Sigmoid colon (tissue), 4 donors: Measurements from ENCODE around the gene LDLRAD3.

ENCODE experiments used
- CTCF ChIP-seq, 4 experiments: fragments of 450-650 bp in 3 of 4; fragments of 200-600 bp in 1 of 4; IDR thresholded peaks; one replicate each; pipeline ENCODE4 v1.5.1; 2016 to 2019; ENCODE audit warnings: antibody characterized with exemption in 4 of 4, mild to moderate bottlenecking in 3 of 4, moderate library complexity in 2 of 4
- EP300 ChIP-seq, 4 donors: sonication (generic); formaldehyde crosslinking; IDR thresholded peaks; one replicate each; pipeline ENCODE4 v1.6.1; 2017; ENCODE audit warnings: antibody characterized with exemption in 4 of 4
- POLR2A ChIP-seq, 2 donors: fragments of 450-650 bp; IDR thresholded peaks; one replicate each; pipeline ENCODE4 v1.6.1; 2016; ENCODE audit warnings: antibody characterized with exemption in 2 of 2, mild to moderate bottlenecking in 2 of 2, moderate library complexity in 2 of 2
- POLR2AphosphoS5 ChIP-seq, 4 donors: sonication (generic); formaldehyde crosslinking; IDR thresholded peaks; one replicate each; pipeline ENCODE4 v1.6.1; 2017; ENCODE audit warnings: antibody characterized with exemption in 4 of 4

- TF ChIP-seq POLR2A (IDR thresholded peaks at IDR 0.05) (no peak), POLR2AphosphoS5 (IDR thresholded peaks at IDR 0.05) (no peak), EP300 (IDR thresholded peaks at IDR 0.05) (no peak), CTCF (IDR thresholded peaks at IDR 0.05) (no peak)
Observed at GRCh38 chr11:36069576-36070212, 125.8 kb downstream of the LDLRAD3 start.
